Measurements from ENCODE around the gene KBTBD4.
"Not testable (repeated sequence)": the region's sequence is repeated elsewhere in the genome, so short reads cannot be mapped to it uniquely, and the experiment has no call there.

Gene KBTBD4

DNA sequence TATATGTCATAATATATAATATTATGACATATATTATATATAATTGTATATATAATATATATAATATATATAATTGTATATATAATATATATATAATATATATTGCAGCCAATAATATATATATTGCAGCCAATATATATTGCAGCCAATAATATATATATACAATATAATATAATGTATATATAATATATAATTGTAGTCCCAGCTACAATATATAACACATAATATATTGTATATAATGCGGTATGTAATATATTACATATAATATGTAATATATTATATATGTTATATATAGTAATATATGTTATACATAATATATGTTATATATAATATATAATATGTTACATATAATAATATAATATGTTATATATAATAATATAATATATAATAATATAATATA, 20.1 kb downstream of the KBTBD4 start:
- DNase-seq = no peak

DNA sequence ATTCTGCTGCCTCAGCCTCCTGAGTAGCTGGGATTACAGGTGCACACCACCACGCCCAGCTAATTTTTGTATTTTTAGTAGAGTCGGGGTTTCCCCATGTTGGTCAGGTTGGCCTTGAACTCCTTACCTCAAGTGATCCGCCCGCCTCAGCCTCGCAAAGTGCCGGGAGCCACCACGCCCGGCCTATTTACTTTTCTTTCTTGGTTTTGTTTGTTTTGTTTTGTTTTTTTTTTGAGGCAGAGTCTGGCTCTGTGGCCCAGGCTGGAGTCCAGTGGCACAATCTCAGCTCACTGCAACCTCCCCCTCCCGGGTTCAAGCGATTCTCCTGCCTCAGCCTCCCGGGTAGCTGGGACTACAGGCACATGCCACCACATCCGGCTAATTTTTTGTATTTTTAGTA, 21.8 kb downstream of the KBTBD4 start:
- DNase-seq = not testable (repeated sequence)

DNA sequence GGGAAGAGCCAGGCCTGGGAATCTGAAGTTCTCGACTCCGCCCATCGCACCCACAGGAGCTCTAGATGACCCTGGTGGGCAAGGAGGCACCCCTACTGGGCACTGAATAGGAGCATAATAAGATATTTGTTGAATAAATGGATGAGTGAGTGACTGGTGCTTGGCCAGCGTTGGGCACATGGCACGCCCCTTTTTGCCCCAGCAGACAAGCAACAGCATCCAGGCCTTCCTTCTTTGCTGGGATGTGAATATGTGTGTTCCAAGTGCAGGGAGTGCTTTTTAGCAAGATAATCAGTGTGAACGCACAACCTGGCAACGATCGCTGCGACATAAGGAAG, 25.4 kb downstream of the KBTBD4 start:
- DNase-seq = no peak

- DNase-seq = peak; percentile 93
Measured at GRCh38 chr11:47552566-47553405, 26.0 kb downstream of the KBTBD4 start, which contains the start of gene CELF1. Gene CELF1, minus strand, starts transcription at chr11:47553132. Its CDS starts 53,609 bp downstream, at chr11:47499523.

GRCh38 chr11:47552056-47552565, 26.7 kb downstream of the KBTBD4 start:
- no peak for DNase-seq

DNA sequence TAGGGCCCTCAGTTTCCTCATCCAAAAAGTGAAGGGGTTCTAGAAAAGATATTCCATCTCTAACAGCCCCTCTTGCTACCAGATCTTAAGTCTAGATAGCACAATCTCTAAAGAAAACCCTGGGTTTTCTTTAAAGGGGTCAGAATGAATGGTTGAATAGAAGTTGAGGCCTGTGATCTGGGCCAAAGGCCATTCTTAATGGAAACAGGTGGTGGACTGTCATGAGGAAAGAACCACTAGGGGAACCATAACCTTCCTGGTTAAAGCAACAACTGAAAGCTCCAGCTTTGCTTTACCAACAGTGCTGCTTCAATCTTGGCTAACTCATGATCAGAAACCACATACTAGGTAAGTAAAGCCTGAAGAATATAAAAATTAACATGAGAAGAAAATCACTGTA, 27.7 kb downstream of the KBTBD4 start:
- DNase-seq = no peak

DNA sequence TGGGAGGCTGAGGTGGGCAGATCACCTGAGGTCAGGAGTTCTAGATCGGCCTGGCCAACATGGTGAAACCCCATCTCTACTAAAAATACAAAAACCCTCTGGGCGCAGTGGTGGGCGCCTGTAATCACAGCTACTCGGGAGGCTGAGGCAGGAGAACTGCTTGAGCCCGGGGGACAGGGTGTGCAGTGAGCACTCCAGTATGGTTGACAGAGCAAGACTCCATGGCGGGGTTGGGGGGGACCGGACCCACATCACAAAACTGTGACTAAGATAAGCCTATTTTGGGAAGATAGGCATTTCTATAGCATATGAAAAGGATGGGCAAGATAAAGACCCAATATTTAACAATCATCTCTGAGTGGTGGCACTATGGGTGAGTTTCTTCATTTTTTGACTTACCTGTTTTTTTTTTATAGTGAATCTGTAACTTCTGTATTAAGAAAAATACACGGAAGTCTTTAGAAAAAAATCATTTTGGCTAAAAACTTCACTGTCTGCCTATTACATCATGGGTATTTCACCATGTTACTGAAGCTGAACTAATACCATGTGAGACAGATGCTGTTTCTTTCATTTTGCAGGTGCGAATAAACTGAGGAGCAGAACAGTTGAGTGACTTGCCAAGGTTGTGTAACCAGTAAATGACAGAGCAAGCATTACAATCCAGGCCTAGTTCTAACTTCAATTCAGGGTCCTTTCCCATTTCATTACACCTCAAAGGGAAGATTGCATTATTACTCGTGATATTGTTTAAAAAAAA, 28.3 kb downstream of the KBTBD4 start:
- no peak for DNase-seq

DNA sequence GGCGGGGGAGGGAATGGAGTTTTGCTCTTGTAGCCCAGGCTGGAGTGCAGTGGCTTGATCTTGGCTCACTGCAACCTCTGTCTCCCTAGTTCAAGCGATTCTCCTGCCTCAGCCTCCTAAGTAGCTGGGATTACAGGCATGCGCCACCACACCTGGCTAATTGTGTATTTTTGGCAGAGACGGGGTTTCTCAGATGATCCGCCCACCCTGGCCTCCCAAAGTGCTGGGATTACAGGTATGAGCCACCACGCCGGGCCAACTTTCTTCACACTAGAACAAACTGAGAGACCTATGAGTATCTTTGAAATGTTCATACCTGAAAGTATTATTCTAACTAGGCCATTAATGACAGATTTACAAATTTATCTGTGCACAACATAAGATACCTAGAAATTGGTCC, 32.5 kb downstream of the KBTBD4 start:
- DNase-seq = not testable (repeated sequence)

DNA sequence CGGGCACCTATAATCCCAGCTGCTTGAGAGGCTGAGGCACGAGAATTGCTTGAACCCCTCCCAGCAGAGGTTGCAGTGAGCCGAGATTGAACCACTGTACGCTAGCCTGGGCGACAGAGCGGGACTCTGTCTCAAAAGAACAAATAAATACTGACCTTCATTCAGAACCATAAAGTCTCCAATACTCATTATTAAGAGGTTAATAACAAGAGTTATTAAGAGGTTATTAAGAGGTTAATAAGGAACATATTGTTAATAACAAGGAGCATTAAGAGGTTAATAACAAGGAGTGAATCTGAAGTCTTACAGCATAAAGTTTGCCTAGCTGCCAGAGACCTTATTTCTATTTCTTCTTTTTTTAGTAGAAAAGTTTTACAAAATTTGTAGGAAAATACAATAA, 33.5 kb downstream of the KBTBD4 start:
- no peak for DNase-seq

DNA sequence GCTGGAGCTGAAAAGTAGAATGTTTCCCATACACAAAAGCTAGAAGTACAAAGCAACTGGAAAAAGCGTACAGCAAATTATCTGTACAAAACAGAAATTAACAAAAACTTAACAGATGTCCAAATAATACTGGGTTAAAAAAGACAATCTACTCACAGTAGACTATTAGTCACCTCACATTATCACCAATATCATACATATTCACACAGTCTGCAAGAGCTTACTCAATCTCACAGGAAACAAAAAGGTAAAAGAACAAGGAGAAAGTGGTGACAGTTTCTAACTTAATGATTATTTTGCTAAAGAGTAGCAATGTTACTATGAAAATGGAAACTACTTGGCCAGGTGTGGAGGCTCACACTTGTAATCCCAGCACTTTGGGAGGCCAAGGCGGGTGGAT, 37.7 kb downstream of the KBTBD4 start:
- DNase-seq = no peak

- DNase-seq = no peak
Measured at GRCh38 chr11:47539681-47540039, 39.1 kb downstream of the KBTBD4 start.

DNA sequence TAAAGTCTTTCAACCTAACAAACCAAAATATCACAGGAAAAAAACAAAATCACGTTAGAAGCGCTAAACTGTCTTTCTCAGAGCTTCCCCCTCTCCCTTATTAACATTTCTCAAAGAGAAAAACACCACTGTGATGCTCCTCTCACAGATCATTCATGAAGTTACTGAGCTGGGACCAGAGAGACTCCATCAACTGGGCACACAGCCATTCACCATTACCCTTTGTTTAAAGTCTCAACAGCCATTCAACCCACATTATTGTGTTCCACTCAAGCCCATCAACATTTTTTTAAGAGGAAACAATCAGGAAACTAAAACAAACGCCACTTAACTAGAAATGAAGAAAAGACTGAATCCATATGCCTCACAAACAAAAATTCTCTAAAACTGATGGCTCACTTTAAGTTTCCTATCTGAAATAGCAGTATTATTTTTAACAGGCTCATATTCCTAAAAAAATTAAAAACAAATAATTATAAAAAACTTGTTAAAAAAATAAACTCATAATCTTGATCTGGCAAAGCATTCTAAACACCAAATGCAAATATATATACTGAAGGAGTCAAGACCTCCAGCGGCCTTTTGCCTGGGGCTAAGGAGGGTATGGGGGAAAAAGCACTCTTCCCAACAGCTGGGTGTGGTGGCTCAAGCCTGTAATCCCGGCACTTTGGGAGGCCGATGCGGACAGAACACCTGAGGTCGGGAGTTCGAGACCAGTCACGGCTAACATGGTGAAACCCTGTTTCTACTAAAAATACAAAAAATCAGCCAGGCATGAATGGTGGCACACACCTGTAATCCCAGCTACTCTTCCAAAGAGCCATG, 39.8 kb downstream of the KBTBD4 start:
- no peak for DNase-seq

- DNase-seq = no peak
Measured at GRCh38 chr11:47536915-47537314, 41.9 kb downstream of the KBTBD4 start.

- DNase-seq = no peak
Measured at GRCh38 chr11:47534704-47535251, 44.0 kb downstream of the KBTBD4 start.

- DNase-seq = no peak
Measured at GRCh38 chr11:47533690-47534151, 45.0 kb downstream of the KBTBD4 start.

DNA sequence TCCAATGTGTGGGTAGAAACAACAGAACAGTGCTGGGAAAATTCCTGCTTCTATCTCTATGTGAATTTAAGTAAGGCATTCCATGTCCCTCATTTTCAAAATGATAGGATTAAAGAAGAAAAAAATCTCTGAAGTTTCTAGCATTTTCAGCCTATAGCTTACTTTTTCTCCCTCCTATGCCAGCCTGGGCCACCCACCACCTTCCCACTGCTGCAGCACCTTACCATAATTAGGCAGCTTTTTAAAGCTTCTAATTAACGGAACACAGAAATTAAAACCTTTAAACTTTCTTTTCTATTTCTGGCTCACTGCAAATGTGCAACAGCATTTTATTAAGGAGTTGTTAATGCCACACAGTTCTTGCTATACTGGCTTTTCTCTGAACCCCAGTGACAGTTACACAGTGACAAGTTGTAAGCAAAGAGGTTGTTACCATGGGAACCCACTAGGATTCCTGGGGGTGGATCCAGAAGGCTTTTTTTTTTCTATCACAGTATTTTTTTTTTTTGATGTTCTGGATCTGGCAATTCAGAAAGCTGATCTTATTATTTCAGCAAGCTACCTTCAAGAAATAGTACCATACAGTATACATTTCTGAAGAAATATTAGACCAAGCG, 46.1 kb downstream of the KBTBD4 start:
- DNase-seq = no peak

DNA sequence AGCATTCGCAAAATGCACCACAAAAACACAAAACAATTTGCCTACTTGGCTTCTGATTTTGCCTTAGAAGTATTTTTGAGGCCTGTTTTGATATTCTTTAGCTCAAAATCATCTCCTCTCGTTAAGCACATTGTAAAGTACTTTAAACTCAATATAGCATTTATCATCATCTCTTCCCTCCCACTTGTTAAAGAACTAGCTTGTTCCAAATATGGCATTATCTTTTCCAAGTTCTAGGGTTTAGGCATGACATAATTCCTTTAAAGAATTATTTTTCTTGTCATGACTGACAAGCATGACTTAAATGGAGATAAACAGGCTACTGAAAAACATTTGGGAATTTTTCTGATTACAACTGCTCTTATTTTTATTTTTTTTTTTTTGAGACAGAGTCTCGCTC, 47.1 kb downstream of the KBTBD4 start:
- no peak for DNase-seq

GRCh38 chr11:47530721-47531120, 48.0 kb downstream of the KBTBD4 start:
- not testable (repeated sequence) for DNase-seq

DNA sequence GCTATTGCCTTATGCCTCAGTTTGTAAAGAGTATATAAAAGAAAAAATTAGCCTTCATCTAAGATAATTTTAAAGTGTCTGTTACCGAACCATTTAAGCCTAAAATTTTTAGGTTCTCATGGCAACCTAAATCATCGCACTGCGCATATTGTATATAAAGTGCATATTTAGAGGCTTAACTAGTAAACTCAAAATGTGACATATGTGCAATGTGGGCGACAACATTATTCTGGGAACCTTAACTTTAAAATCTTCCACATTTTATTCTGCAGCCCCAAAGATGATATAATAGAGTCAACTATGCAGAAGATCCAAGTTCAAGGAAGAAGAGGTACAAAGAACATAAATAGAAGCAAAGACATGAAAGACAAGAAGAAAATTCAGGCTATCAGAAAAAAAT, 48.8 kb downstream of the KBTBD4 start:
- no peak for DNase-seq

- no peak for DNase-seq
Measured at GRCh38 chr11:47527186-47527585, 51.6 kb downstream of the KBTBD4 start.

GRCh38 chr11:47526032-47526431, 52.7 kb downstream of the KBTBD4 start:
- DNase-seq = not testable (repeated sequence)

DNA sequence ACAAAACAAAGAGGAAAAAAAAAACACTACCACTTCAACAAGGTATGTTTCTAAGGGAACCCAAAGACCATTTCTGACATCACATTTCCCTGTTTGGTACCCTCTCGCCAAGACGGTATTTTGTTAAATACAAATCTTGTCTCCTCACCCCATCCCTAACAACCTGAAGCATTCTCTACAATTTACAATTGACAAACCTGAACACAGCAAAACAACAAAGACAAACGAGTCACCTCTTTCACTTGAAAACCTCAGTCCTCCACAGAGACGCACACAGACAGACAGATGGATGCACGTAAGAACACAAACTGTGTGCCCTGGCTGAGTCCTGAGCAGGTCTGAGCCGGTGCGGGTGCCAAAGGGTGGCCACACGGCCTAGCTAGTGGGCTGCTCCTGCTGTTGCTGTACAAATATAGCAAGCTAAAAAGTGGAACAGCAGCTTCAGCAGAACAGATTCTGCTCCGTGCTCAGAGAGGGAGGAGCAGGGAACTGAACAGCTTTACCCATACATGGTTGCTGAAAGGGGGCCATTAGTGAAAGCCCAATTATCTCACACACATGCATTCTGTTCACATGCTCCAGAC, 54.4 kb downstream of the KBTBD4 start:
- peak; percentile 11 for DNase-seq
